ENCODE results near the gene CLEC2A.

CLEC2A gene

DNA sequence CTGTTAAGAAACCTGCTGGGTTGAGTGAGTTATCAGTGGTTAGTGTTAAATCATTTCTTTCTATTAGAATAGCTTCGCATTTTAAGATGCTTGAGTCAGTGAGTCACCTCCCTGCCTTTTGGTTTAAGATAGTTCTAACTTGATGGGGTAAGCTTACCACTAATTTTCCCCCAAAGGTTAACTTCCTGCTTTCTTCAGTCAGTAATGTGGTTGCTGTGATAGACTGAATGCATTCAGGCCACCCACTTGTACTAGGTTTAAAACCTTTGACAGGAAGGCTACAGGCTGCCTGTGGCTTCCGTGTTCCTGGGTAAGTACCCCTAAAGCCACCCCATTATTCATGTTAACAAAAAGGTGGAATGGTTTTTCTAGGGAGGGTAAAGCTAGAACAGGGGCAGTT, 25.3 kb downstream of the CLEC2A start (continued):
- no peak for TF ChIP-seq POU6F1 (CRISPR knock-in tag; IDR thresholded peaks at IDR 0.05; ENCODE audit: borderline replicate concordance, low read depth)

DNA sequence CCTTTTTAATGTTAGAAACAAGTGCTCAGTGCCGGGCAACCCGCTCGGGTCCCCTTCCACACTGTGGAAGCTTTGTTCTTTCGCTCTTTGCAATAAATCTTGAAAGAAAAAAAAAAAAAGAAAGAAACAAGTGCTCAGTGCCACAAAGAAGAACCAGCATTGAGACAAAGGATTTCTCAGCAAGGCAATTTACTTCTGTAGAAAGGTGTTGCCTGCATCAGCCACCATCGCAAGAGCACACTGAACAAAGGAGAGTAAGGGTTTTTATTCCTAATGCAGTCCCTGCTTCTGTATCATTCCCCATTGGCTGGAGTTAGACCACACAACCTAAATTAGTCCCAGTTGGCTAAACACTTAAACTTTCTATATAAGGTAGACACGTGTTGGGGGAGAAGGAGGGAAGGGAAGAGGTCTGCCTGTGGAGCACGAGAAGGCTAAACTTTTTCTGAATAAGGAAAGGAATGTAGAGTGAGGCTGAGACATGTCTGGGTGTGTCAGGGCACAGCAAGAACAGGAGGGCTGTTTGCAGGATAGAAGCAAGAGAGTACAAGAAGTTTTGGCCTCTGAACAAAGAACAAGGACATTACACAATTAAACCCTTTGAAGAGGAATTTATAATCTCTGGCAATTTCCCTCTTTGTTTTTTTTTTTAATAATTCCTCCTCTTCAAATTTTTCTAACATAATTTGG, 29.5 kb downstream of the CLEC2A start:
- no peak for TF ChIP-seq PATZ1 (CRISPR knock-in tag; IDR thresholded peaks at IDR 0.05; ENCODE audit: borderline replicate concordance)
- TF ChIP-seq, protein P1, sequence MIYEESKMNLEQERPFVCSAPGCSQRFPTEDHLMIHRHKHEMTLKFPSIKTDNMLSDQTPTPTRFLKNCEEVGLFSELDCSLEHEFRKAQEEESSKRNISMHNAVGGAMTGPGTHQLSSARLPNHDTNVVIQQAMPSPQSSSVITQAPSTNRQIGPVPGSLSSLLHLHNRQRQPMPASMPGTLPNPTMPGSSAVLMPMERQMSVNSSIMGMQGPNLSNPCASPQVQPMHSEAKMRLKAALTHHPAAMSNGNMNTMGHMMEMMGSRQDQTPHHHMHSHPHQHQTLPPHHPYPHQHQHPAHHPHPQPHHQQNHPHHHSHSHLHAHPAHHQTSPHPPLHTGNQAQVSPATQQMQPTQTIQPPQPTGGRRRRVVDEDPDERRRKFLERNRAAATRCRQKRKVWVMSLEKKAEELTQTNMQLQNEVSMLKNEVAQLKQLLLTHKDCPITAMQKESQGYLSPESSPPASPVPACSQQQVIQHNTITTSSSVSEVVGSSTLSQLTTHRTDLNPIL (CRISPR knock-in tag; IDR thresholded peaks at IDR 0.05; ENCODE audit: low read depth) = no peak
- no peak for TF ChIP-seq ZC3H10 (CRISPR knock-in tag; IDR thresholded peaks at IDR 0.05)
- no peak for TF ChIP-seq PPARA (CRISPR knock-in tag; IDR thresholded peaks at IDR 0.05; ENCODE audit: borderline replicate concordance)
- no peak for ATAC-seq

GRCh38 chr12:9900930-9901329, 31.2 kb downstream of the CLEC2A start:
- no peak for ATAC-seq
- no peak for TF ChIP-seq SNAI2 (CRISPR knock-in tag; IDR thresholded peaks at IDR 0.05)
- no peak for TF ChIP-seq RARB (CRISPR knock-in tag; IDR thresholded peaks at IDR 0.05)
- TF ChIP-seq OSR1 (CRISPR knock-in tag; IDR thresholded peaks at IDR 0.05) = no peak
- TF ChIP-seq CSRNP3 (CRISPR knock-in tag; IDR thresholded peaks at IDR 0.05) = no peak
- TF ChIP-seq POU6F1 (CRISPR knock-in tag; IDR thresholded peaks at IDR 0.05; ENCODE audit: borderline replicate concordance, low read depth) = no peak
- no peak for TF ChIP-seq BACH2 (CRISPR knock-in tag; IDR thresholded peaks at IDR 0.05; ENCODE audit: borderline replicate concordance)
- no peak for TF ChIP-seq ZNF70 (CRISPR knock-in tag; IDR thresholded peaks at IDR 0.05)
- no peak for TF ChIP-seq PATZ1 (CRISPR knock-in tag; IDR thresholded peaks at IDR 0.05; ENCODE audit: borderline replicate concordance)
- TF ChIP-seq ESRRG (CRISPR knock-in tag; IDR thresholded peaks at IDR 0.05) = no peak

DNA sequence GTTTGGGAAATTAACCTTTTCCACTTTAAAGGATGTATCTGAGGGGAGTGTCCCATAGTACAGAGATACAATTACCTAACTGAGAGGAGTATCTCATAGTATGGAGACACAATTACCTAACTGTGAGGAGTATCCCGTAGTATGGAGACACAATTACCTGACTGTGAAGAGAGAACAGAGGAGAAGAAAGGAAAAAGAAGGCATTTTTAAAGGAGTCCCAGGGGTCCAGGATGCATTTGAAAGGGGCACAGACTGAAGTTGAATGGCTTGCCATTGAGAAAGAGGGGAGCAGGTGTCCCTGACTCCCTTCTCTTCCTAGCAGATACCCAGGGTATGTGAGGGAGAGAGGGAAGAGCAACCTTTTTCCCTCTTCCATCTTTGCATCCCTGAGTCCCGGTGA, 33.0 kb downstream of the CLEC2A start:
- no peak for ATAC-seq
- TF ChIP-seq CSDC2 (CRISPR knock-in tag; IDR thresholded peaks at IDR 0.05) = no peak
- no peak for TF ChIP-seq ZC3H10 (CRISPR knock-in tag; IDR thresholded peaks at IDR 0.05)
- no peak for TF ChIP-seq CSRNP3 (CRISPR knock-in tag; IDR thresholded peaks at IDR 0.05)
- no peak for TF ChIP-seq PATZ1 (CRISPR knock-in tag; IDR thresholded peaks at IDR 0.05; ENCODE audit: borderline replicate concordance)
- TF ChIP-seq, protein P2, sequence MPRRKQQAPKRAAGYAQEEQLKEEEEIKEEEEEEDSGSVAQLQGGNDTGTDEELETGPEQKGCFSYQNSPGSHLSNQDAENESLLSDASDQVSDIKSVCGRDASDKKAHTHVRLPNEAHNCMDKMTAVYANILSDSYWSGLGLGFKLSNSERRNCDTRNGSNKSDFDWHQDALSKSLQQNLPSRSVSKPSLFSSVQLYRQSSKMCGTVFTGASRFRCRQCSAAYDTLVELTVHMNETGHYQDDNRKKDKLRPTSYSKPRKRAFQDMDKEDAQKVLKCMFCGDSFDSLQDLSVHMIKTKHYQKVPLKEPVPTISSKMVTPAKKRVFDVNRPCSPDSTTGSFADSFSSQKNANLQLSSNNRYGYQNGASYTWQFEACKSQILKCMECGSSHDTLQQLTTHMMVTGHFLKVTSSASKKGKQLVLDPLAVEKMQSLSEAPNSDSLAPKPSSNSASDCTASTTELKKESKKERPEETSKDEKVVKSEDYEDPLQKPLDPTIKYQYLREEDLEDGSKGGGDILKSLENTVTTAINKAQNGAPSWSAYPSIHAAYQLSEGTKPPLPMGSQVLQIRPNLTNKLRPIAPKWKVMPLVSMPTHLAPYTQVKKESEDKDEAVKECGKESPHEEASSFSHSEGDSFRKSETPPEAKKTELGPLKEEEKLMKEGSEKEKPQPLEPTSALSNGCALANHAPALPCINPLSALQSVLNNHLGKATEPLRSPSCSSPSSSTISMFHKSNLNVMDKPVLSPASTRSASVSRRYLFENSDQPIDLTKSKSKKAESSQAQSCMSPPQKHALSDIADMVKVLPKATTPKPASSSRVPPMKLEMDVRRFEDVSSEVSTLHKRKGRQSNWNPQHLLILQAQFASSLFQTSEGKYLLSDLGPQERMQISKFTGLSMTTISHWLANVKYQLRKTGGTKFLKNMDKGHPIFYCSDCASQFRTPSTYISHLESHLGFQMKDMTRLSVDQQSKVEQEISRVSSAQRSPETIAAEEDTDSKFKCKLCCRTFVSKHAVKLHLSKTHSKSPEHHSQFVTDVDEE (CRISPR knock-in tag; IDR thresholded peaks at IDR 0.05) = no peak
- TF ChIP-seq, protein P1 (CRISPR knock-in tag; IDR thresholded peaks at IDR 0.05; ENCODE audit: low read depth) = no peak
- TF ChIP-seq ZNF565 (CRISPR knock-in tag; conservative IDR thresholded peaks at IDR 0.05; ENCODE audit: low read depth) = no peak
- TF ChIP-seq ESRRG (CRISPR knock-in tag; IDR thresholded peaks at IDR 0.05) = no peak
- no peak for TF ChIP-seq RARB (CRISPR knock-in tag; IDR thresholded peaks at IDR 0.05)
